ENCODE data around the gene GH1. TPM values are rescaled to one million over a fixed set of nuclear protein-coding genes. Genes with fewer than 3 reads are reported as not detected.
A peak's percentile ranks its signal among the peaks of the same experiment; 100 is the strongest.
"Not testable (repeated sequence)": the region's sequence is repeated elsewhere in the genome, so short reads cannot be mapped to it uniquely, and the experiment has no call there.

The GH1 gene
- total RNA-seq, 2 donors from 2014 or later, result 1.0 TPM; not detected in 1

DNA sequence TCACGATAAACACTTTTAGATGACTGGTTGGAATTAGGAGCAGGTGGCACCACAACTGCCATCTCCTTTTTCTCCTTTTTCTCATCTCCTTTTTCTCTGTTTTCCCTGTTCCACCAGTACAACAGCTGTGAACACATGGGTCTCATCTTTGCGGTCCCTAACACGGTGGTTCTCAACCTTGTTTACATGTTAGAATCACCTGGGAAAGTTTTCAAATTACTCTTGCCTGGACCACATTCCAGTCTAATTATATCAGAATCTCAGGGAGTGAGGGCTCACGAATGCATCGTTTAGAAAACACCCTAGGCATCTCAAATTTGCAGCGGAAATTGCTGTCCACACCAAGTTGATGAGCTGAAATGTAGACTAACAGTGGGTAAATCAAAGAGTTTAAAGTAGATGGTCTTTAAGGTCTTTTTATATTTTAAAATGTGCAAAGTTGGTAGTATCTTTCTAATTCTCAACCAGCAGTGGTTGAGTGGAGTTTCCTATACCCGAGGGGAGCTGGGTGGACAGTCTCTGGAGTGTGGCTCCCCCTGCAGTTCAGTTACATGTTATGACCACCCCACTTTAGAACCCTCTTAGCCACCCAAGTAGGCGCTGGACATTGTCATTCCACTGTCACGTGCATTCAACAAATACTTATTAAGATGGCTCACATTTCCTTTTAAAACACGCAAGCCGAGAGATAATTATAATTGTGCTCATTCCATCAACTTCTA is 26.2 kb downstream of the GH1 start:
- not testable (repeated sequence) for DNase-seq (ENCODE audit: low spot score in 2 of 2); H3K36me3 Mint-ChIP-seq; H3K9me3 Mint-ChIP-seq; ATAC-seq; H3K27ac Mint-ChIP-seq

DNA sequence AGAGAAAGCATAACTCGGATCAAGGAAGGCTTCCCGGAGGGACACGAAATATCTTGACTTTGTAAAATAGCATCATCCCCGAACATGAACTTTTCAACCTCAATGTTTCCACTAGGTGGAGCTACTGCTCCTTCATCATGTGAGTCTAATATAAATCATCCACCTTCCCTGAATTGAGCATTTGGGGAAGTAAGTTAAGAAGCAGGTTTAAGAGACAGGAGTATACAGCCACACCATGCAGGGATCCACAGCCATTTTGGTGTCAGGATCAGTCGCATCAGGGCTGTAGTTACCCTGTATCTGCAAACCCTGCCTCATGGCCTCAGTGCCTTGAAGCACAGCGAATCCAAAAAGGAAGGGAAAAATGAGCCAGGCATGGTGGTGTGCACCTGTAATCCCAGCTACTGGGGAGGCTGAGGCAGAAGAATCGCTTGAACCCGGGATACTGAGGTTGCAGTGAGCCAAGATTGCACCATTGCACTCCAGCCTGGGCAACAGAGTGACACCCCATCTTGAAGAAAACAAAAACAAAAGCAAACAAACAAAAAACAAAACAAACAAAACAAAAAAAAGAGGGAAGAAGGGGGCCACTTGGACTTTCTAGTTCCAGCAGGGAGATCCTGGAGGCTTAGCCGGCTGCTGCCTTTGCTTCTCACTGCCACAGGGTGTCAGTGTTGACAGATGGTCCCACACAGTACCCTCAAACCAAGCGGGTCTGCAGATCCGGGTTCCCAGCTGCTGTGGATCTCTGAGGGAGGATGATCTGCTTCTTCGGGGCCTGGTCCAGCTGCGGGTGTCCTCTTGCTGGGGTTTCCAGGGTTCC is 29.4 kb downstream of the GH1 start:
- peak; percentile 56 to 74 for ATAC-seq
- H3K9me3 Mint-ChIP-seq; H3K36me3 Mint-ChIP-seq; DNase-seq (ENCODE audit: low spot score in 2 of 2); H3K27ac Mint-ChIP-seq: not testable (repeated sequence)

DNA sequence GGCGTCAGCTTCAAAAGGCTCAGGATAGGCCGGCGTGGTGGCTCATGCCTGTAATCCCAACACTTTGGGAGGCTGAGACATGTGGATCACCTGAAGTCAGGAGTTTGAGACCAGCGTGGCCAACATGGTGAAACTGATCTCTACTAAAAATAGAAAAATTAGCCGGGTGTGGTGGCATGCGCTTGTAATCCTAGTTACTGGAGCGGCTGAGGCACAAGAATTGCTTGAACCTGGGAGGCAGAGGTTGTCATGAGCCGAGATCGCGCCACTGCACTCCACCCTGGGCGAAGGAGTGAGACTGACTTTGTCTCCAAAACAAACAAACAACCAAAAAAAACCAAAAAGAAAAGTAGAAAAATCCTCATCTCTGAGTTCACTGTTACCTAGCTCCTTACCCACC is 33.5 kb downstream of the GH1 start:
- not testable (repeated sequence) for H3K36me3 Mint-ChIP-seq; DNase-seq (ENCODE audit: low spot score in 2 of 2); ATAC-seq; H3K9me3 Mint-ChIP-seq
- peak overlapping the region in 1 of 2 donors; percentile 22 for H3K27ac Mint-ChIP-seq

GRCh38 chr17:63882626-63883126 is 36.0 kb downstream of the GH1 start:
- not testable (repeated sequence) for H3K27ac Mint-ChIP-seq; DNase-seq (ENCODE audit: low spot score in 2 of 2); ATAC-seq; H3K9me3 Mint-ChIP-seq; H3K36me3 Mint-ChIP-seq

DNA sequence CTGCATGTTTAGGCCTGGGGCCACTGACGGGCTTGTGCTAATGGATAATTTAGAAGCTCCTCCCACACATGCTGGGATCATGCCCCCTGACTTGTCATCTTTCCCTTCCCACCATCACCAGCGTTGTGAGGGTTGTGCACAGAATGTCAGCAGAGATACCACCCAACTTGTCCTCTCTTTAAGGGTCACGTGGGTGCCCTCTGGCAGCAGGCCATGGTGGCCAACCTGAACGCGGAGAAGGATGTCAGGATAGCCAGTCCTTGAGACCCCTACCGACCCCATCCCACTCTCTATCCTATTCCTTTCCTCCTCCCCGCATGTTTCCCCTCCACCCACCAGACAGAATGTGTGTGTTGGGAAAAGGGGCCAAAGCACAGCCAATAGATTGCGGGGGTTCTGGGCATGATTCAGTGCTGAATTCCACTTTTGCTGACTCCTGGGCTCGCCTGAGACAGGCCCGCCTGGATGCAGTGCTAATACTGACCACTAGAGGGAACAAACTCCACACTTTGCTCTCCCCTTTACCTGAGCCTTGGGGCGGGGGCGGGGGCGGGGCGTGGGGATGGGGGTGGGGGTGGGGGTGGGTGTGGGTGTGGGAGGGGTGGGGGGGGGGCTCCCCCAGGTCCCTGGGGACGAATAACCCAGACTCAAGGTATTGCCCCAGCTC is 36.6 kb downstream of the GH1 start, which contains the start of gene GH2:
GH2 (minus strand) TSS at position 10 of the 667 bp plus-strand sequence. CDS start 143 bp downstream, outside the sequence.
- H3K9me3 Mint-ChIP-seq, result no peaks in the 10 kb centered on the region
- ATAC-seq, result peak; percentile 90 to 92
- DNase-seq (ENCODE audit: low spot score in 2 of 2), result peak in 1 of 2 donors; percentile 77
- H3K36me3 Mint-ChIP-seq, result no peaks in the 10 kb centered on the region
- peak within 1 kb of the TSS in 1 of 2 donors; percentile 59 for H3K27ac Mint-ChIP-seq

DNA sequence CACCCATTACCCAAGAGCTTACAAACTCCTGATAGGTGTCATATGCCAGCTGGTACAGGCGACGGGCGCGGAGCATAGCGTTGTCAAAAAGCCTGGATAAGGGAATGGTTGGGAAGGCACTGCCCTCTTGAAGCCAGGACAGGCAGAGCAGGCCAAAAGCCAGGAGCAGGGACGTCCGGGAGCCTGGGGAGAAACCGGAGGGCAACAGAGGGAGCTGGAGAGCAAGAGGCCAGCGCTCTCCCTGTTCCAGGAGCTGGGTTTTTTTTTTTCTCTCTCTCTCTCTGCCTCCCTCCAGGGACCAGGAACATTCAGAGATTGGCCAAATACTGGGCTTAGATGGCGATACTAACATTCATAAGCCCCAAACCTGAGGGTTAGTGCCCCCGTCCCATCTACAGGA is 37.3 kb downstream of the GH1 start:
- H3K27ac Mint-ChIP-seq; H3K36me3 Mint-ChIP-seq; ATAC-seq; DNase-seq (ENCODE audit: low spot score in 2 of 2); H3K9me3 Mint-ChIP-seq: not testable (repeated sequence)

DNA sequence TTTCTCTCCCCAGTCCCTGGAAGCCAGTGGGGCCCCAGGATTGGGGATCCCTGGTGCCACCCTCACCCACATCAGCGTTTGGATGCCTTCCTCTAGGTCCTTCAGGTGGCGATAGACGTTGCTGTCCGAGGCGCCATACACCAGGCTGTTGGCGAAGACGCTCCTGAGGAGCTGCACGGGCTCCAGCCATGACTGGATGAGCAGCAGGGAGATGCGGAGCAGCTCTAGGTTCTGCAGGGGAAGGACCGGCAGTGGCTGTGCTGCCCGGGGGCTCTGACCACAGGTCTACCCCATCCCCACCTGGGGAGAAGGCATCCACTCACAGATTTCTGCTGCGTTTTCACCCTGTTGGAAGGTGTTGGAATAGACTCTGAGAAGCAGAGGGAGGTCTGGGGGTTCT is 37.9 kb downstream of the GH1 start:
- H3K27ac Mint-ChIP-seq, result no peak overlapping the region
- ATAC-seq, result no peak

DNA sequence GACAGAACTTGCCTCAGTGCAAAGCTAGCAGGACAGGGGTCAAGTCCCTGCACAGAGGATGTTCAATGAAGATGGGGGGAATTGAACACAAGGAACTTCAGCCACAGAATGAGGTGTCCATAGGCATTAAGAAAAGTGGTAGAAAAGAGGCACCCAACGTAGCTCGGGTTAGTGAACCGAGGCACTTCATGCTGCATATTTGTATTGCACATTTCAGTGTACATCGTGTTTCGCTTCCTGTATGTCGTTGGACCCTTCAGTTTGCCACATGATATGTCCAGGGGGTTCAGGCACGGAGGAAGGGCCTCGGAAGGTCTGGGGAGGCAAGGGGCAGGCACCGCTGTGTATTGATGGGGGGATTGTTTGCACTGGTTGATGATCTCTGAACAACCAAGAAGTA is 40.2 kb downstream of the GH1 start:
- ATAC-seq; H3K36me3 Mint-ChIP-seq; H3K27ac Mint-ChIP-seq; H3K9me3 Mint-ChIP-seq; DNase-seq (ENCODE audit: low spot score in 2 of 2): not testable (repeated sequence)

More for the DNA sequence above, 37.9 kb downstream of the GH1 start:
- Mint-ChIP-seq H3K36me3 (no peaks in the 10 kb centered on the region), H3K9me3 (no peaks in the 10 kb centered on the region)
- DNase-seq (ENCODE audit: low spot score in 2 of 2), result no peak

DNA sequence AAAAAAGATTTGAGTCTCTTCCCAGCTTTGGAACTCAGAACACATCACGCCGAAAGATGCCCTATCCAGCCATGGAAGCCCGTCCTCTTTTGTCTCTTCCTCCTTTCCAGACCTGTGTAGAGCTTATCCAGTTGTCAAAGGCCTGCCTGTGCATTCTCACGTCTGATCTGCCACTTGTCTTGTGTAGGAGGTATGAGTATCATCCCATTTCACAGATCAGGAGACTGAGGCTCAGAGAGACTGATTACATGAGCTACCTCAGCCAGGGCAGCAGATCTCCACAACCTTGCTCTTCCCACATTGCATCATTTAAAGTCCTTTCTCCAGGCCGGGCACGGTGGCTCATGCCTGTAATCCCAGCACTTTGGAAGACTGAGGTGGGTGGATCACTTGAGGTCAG is 43.9 kb downstream of the GH1 start:
- DNase-seq (ENCODE audit: low spot score in 2 of 2); H3K9me3 Mint-ChIP-seq; H3K27ac Mint-ChIP-seq; H3K36me3 Mint-ChIP-seq; ATAC-seq: not testable (repeated sequence)

DNA sequence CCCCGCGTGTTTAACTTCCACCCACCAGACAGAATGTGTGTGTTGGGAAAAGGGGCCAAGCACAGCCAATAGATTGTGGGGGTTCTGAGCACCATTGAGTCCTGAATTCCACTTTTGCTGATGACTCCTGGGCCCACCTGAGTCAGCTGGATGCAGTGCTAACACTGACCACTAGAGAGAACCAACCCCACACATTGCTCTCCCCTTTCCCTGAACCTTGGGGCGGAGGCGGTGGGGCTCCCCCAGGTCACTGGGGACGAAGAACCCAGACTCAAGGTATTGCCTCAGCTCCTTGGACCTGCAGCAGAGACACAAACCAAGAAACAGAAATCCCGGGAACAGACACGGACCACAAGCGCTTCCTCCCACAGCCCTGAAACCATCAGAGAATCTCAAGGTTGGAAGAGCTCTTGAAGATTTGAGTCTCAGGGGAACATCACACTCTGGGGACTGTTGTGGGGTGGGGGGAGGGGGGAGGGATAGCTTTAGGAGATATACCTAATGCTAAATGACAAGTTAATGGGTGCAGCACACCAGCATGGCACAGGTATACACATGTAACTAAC is 44.5 kb downstream of the GH1 start:
- not testable (repeated sequence) for H3K36me3 Mint-ChIP-seq; DNase-seq (ENCODE audit: low spot score in 2 of 2); H3K9me3 Mint-ChIP-seq; H3K27ac Mint-ChIP-seq
- peak in 1 of 2 donors; percentile 39 for ATAC-seq

DNA sequence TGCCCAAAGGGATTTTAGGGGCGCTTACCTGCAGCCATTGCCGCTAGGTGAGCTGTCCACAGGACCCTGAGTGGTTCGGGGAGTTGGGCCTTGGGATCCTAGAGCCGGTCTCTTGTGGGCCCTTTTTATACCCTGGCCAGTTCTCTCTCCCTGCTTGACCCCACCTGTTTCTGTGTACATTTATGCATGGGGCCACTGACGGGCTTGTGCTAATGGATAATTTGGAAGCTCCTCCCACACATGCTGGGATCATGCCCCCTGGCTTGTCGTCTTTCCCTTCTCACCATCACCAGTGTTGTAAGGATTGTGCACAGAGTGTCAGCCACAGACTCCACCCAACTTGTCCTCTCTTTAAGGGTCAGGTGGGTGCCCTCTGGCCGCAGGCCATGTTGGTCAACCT is 45.1 kb downstream of the GH1 start, which contains the start of gene CSH2:
CSH2 (minus strand) TSS at position 101 of the 400 bp plus-strand sequence; CDS start at position 38, 63 bp downstream.
- H3K9me3 Mint-ChIP-seq; ATAC-seq; DNase-seq (ENCODE audit: low spot score in 2 of 2); H3K36me3 Mint-ChIP-seq; H3K27ac Mint-ChIP-seq: not testable (repeated sequence)

- not testable (repeated sequence) for DNase-seq (ENCODE audit: low spot score in 2 of 2); ATAC-seq; H3K27ac Mint-ChIP-seq; H3K36me3 Mint-ChIP-seq; H3K9me3 Mint-ChIP-seq
These were observed 46.8 kb downstream of the GH1 start for GRCh38 chr17:63871646-63872365.

- not testable (repeated sequence) for H3K36me3 Mint-ChIP-seq; ATAC-seq; H3K27ac Mint-ChIP-seq; DNase-seq (ENCODE audit: low spot score in 2 of 2); H3K9me3 Mint-ChIP-seq
These were observed 48.4 kb downstream of the GH1 start for GRCh38 chr17:63870292-63870665.

DNA sequence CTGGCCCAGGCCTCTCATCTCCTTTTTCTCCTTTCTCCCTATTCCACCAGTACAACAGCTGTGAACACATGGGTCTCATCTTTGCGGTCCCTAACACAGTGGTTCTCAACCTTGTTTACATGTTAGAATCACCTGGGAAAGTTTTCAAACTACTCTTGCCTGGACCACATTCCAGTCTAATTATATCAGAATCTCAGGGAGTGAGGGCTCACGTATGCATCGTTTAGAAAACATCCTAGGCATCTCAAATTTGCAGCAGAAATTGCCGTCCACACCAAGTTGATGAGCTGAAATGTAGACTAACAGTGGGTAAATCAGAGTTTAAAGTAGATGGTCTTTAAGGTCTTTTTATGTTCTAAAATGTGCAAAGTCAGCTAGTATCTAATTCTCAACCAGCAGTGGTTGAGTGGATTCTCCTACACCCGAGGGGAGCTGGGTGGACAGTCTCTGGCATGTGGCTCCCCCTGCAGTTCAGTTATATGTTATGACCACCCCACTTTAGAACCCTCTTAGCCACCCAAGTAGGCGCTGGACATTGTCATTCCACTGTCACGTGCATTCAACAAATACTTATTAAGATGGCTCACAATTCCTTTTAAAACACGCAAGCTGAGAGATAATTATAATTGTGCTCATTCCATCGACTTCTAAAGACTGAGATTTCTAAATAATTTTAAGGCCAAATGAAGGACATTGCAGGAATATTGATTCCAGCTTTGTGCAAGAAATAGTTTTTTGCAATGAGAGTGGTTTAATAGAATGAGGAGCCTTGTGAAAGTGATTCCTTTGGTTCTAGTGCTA is 48.9 kb downstream of the GH1 start:
- not testable (repeated sequence) for H3K27ac Mint-ChIP-seq; H3K9me3 Mint-ChIP-seq; H3K36me3 Mint-ChIP-seq; ATAC-seq; DNase-seq (ENCODE audit: low spot score in 2 of 2)
